ENCODE measurements around the gene S100A7. TPM values are rescaled to one million over a fixed set of nuclear protein-coding genes. Genes with fewer than 3 reads are reported as not detected.

Gene S100A7
- polyA plus RNA-seq, 1 donor from 2014 or later, result not detected

GRCh38 chr1:153430561-153430960 lies 29.9 kb downstream of the S100A7 start:
- Histone ChIP-seq H3K27ac (ENCODE audit: low read length) (no peak overlapping the region), H3K36me3 (ENCODE audit: insufficient read depth, low read length) (no peaks in the 10 kb centered on the region), H3K4me3 (ENCODE audit: low read length) (no peak overlapping the region), H3K4me2 (ENCODE audit: low read length) (no peak overlapping the region), H4K20me1 (ENCODE audit: insufficient read depth) (no peaks in the 10 kb centered on the region), H3K9me2 (ENCODE audit: insufficient read depth, low read length) (no peaks in the 10 kb centered on the region), H2AFZ (ENCODE audit: low read depth, low read length) (no peak overlapping the region), H3K27me3 (ENCODE audit: insufficient read depth, low read depth, low read length) (peaks cover 6% of the 10 kb centered on the region), H3K9me3 (ENCODE audit: low read length) (no peaks in the 10 kb centered on the region), H3K9ac (ENCODE audit: low read length) (no peak overlapping the region), H3F3A (ENCODE audit: insufficient read depth, low read length, poor library complexity, severe bottlenecking) (no peaks in the 10 kb centered on the region), H3K79me2 (replicated peaks; ENCODE audit: insufficient read depth, low read length) (no peaks in the 10 kb centered on the region)
- TF ChIP-seq SMC3 (conservative IDR thresholded peaks at IDR 0.05; ENCODE audit: poor library complexity) (no peak), MXI1 (conservative IDR thresholded peaks at IDR 0.05; ENCODE audit: poor library complexity, severe bottlenecking) (no peak), EZH2 (IDR thresholded peaks at IDR 0.05; ENCODE audit: borderline replicate concordance, insufficient read depth, low read length, poor library complexity, severe bottlenecking) (no peak)

GRCh38 chr1:153430166-153430553 lies 30.3 kb downstream of the S100A7 start:
- Histone ChIP-seq H3K36me3 (ENCODE audit: insufficient read depth, low read length) (no peaks in the 10 kb centered on the region), H3K4me2 (ENCODE audit: low read length) (no peak overlapping the region), H3K9me3 (ENCODE audit: low read length) (no peaks in the 10 kb centered on the region), H3K9me2 (ENCODE audit: insufficient read depth, low read length) (no peaks in the 10 kb centered on the region), H3K27me3 (ENCODE audit: insufficient read depth, low read depth, low read length) (peaks cover 6% of the 10 kb centered on the region), H3K27ac (ENCODE audit: low read length) (no peak overlapping the region), H3F3A (ENCODE audit: insufficient read depth, low read length, poor library complexity, severe bottlenecking) (no peaks in the 10 kb centered on the region), H3K79me2 (replicated peaks; ENCODE audit: insufficient read depth, low read length) (no peaks in the 10 kb centered on the region), H4K20me1 (ENCODE audit: insufficient read depth) (no peaks in the 10 kb centered on the region), H3K4me3 (ENCODE audit: low read length) (peak overlapping the region; percentile 13), H3K9ac (ENCODE audit: low read length) (no peak overlapping the region), H2AFZ (ENCODE audit: low read depth, low read length) (no peak overlapping the region)
- TF ChIP-seq RAD21 (conservative IDR thresholded peaks at IDR 0.05) (no peak), TAF1 (IDR thresholded peaks at IDR 0.05; ENCODE audit: low read depth) (no peak), MXI1 (conservative IDR thresholded peaks at IDR 0.05; ENCODE audit: poor library complexity, severe bottlenecking) (no peak), REST (IDR thresholded peaks at IDR 0.05; ENCODE audit: borderline replicate concordance) (no peak), EZH2 (IDR thresholded peaks at IDR 0.05; ENCODE audit: borderline replicate concordance, insufficient read depth, low read length, poor library complexity, severe bottlenecking) (no peak), CTCF (IDR thresholded peaks at IDR 0.05; ENCODE audit: poor library complexity, severe bottlenecking) (no peak), EP300 (conservative IDR thresholded peaks at IDR 0.05; ENCODE audit: poor library complexity, severe bottlenecking) (no peak)

Measured in neural cell (in vitro differentiated cells).